MCF 10A (cell line): Measurements from ENCODE around the gene TRPC4AP. TPM values are rescaled to one million over a fixed set of nuclear protein-coding genes. Genes with fewer than 3 reads are reported as not detected.

ENCODE experiments used
- BruUV-seq: library from RNA; stranded (reverse); fragments of 400-500 nt; replicated peaks from 2 replicates; lab custom pipeline; 2021; lab: Mats Ljungman, UMichigan
- CTCF ChIA-PET: fragments of 300-600 bp; sonication (Branson Sonifier 250); formaldehyde crosslinking; extraction: SDS; loops from one replicate; lab custom pipeline; 2021; ENCODE audit warnings: antibody characterized with exemption, inconsistent platforms; lab: Yijun Ruan, JAX
- POLR2A ChIA-PET: fragments of 300-600, 350-650 bp; sonication (Branson Sonifier 250); formaldehyde crosslinking; extraction: SDS; loops from one replicate; lab custom pipeline; 2020; ENCODE audit warnings: antibody characterized with exemption, inconsistent platforms; lab: Yijun Ruan, JAX
- DNase-seq: peaks from one replicate; pipeline ENCODE4 v3.0.0-alpha.2; 2018; ENCODE audit not compliant: unreplicated experiment
- H3K27ac Mint-ChIP-seq: one replicate; pipeline ENCODE4 v1.8.0; 2022; ENCODE audit warnings: mild to moderate bottlenecking, low read depth, mixed read lengths; ENCODE audit not compliant: unreplicated experiment
- H3K27me3 Mint-ChIP-seq: one replicate; pipeline ENCODE4 v1.8.0; 2022; ENCODE audit warnings: mixed read lengths; ENCODE audit not compliant: insufficient read depth, unreplicated experiment
- H3K36me3 Mint-ChIP-seq: one replicate; pipeline ENCODE4 v1.8.0; 2022; ENCODE audit warnings: mild to moderate bottlenecking, moderate library complexity, mixed read lengths; ENCODE audit not compliant: insufficient read depth, unreplicated experiment
- H3K4me1 Mint-ChIP-seq: one replicate; pipeline ENCODE4 v1.8.0; 2022; ENCODE audit warnings: mixed read lengths; ENCODE audit not compliant: insufficient read depth, unreplicated experiment
- H3K4me3 Mint-ChIP-seq: one replicate; pipeline ENCODE4 v1.8.0; 2022; ENCODE audit warnings: mild to moderate bottlenecking, moderate library complexity, mixed read lengths; ENCODE audit not compliant: unreplicated experiment
- H3K9me3 Mint-ChIP-seq: one replicate; pipeline ENCODE4 v1.8.0; 2022; ENCODE audit warnings: mixed read lengths; ENCODE audit not compliant: unreplicated experiment
- intact Hi-C: fragments of 100-400 bp; cut with micrococcal nuclease; formaldehyde crosslinking; loops from 2 replicates; pipeline ENCODE4 v1.14.1; 2022
- total RNA-seq: library from RNA; stranded (reverse); gene quantifications from 2 replicates; pipeline ENCODE4 v1.2.3, GENCODE V29; 2022
- TF ChIP-seq, protein P1 (sequence below): fragments of 200-600 bp; IDR thresholded peaks from one replicate; pipeline ENCODE4 v1.8.0; 2022; ENCODE audit warnings: antibody characterized with exemption, mild to moderate bottlenecking; ENCODE audit not compliant: unreplicated experiment

TRPC4AP gene
- total RNA-seq, 1 experiment from 2014 or later, result 51.8 TPM

DNA sequence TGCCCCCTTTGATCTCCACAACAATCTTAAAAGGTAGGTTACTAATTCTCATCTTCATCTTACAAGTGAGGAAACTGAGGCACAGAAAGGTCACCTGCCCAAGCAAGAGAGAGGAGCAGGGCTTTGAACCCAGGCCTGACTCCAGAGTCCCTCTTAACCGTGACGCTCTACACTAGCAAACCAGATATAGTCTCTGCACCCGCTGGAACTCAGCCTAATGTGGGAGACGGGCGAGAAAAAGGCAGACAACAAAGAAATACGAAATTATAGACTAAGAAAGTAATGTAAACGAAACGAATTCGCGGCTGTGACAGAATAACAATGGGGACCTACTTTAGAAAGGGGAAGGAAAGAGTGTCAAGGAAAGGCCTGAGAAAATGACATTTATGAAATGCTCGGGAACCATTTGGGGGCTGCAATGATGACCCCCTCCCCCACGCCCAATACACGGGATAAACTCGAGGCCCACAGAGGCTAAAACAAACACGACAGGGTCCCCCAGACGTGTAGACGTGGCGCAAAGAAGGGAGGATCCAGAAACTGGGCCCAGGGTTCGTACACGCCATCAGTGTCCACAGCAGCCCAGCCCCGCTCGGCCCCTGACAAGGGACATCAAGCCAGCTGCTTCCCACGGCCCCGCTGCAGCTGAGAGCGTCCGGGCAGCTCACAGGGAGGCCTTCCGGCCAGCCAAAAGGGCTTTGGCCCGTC is 637 bp downstream of the TRPC4AP start:
- Mint-ChIP-seq H3K27me3 (no peaks in the 10 kb centered on the region), H3K9me3 (no peaks in the 10 kb centered on the region), H3K27ac (peak overlapping the region; percentile 55), H3K4me3 (peak overlapping the region; percentile 78), H3K4me1 (peaks cover 29% of the 10 kb centered on the region), H3K36me3 (peaks cover 22% of the 10 kb centered on the region)
- DNase-seq, result peak; percentile 25
- intact Hi-C loops, result loop anchor here (1.0 kb wide), 1 partner anchor 218 kb away; no protein-coding TSS in a partner anchor
- ChIA-PET CTCF (interaction anchor here (0.7 to 4.9 kb wide), 9 partner anchors 13 to 322 kb away, joined by 3 to 32 read pairs (median 3); no protein-coding TSS in a partner anchor), POLR2A (interaction anchor here (0.5 to 5.4 kb wide), 18 partner anchors 9 to 1515 kb away, joined by 3 to 41 read pairs (median 4); partner anchors contain the start of genes ACSS2, DYNLRB1, EDEM2 and GGT7)
- TF ChIP-seq, protein P1, sequence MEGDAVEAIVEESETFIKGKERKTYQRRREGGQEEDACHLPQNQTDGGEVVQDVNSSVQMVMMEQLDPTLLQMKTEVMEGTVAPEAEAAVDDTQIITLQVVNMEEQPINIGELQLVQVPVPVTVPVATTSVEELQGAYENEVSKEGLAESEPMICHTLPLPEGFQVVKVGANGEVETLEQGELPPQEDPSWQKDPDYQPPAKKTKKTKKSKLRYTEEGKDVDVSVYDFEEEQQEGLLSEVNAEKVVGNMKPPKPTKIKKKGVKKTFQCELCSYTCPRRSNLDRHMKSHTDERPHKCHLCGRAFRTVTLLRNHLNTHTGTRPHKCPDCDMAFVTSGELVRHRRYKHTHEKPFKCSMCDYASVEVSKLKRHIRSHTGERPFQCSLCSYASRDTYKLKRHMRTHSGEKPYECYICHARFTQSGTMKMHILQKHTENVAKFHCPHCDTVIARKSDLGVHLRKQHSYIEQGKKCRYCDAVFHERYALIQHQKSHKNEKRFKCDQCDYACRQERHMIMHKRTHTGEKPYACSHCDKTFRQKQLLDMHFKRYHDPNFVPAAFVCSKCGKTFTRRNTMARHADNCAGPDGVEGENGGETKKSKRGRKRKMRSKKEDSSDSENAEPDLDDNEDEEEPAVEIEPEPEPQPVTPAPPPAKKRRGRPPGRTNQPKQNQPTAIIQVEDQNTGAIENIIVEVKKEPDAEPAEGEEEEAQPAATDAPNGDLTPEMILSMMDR, result no peak
- TSS peak; percentile 62 for BruUV-seq

DNA sequence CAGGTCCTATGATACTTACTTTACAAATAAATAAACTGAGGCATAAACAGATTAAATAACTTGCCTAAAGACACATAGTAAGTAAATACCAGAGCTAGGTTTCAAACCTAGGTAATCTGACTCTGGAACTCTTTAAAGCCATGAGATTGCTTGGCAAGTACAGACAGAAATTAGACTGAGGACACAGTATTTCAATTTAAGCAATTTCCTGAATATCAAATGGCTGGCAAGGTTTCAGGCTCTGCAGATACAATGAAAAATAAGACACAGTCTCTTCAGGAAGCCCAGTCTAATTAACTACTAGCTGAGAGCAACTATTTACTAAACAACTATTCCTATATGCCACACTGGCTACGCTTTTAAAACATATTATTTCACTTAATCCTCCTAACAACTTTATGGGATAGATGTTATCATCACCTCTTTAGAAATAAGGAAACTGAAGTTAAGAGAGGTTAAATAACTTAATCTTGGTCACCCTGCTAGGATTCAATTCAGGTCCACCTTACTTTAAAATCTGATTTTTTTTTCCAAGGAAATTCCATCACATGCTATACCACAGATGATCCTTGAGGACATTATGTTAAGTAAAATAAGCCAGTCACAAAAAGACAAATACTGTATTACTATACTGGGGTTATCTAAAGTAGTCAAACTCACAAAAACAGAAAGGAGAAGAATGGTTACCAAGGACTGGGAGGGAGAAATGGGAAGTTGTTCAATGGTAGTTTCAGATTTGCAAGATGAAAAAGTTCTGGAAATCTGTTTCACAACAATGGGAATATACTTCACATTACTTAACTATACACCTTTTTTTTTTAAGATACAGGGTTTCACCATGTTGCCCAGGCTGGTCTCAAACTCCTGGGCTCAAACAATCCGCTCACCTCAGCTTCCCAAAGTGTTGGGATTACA is 4.1 kb downstream of the TRPC4AP start:
- POLR2A ChIA-PET, result interaction anchor here (3.1 kb wide), 1 partner anchor 9 kb away, joined by 10 read pairs; no protein-coding TSS in a partner anchor
- no peaks in the 10 kb centered on the region for H3K9me3 Mint-ChIP-seq
- intact Hi-C loops, result no loop called here
- no TSS peak for BruUV-seq
- TF ChIP-seq, protein P1, result no peak
- H3K27me3 Mint-ChIP-seq, result no peaks in the 10 kb centered on the region
- H3K4me3 Mint-ChIP-seq, result no peak overlapping the region
- CTCF ChIA-PET, result interaction anchor here (0.7 to 1.3 kb wide), 4 partner anchors 8 to 212 kb away, joined by 3 to 7 read pairs (median 4); partner anchors contain the start of gene ACSS2
- DNase-seq, result peak; percentile 37
- no peak overlapping the region for H3K27ac Mint-ChIP-seq
- peaks cover 30% of the 10 kb centered on the region for H3K36me3 Mint-ChIP-seq
- peaks cover 23% of the 10 kb centered on the region for H3K4me1 Mint-ChIP-seq

DNA sequence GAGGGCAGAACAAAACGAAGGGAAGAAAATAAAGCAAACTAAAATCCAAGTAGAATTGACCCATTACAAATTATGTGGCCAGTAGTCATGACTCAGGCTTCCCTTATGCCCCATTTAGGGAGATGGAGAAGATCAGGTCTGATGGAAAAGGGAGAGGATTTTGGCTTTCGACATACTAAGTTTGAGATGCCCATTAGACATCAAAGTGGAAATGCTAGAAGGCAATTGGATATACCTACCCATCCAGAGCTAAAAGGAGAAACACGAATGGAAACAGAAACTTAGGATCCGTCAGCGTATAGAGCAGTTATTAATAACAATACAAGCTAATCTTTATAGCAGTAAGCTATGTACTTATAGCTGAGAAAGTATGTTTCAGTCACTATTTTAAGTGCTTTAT is 4.8 kb downstream of the TRPC4AP start:
- CTCF ChIA-PET, result interaction anchor here (0.7 to 1.3 kb wide), 3 partner anchors 8 to 211 kb away, joined by 3 to 7 read pairs (median 5); partner anchors contain the start of gene ACSS2
- no peaks in the 10 kb centered on the region for H3K27me3 Mint-ChIP-seq
- no peak overlapping the region for H3K4me3 Mint-ChIP-seq
- no TSS peak for BruUV-seq
- H3K36me3 Mint-ChIP-seq, result peaks cover 37% of the 10 kb centered on the region
- TF ChIP-seq, protein P1, result no peak
- DNase-seq, result no peak
- intact Hi-C loops, result no loop called here
- no peaks in the 10 kb centered on the region for H3K9me3 Mint-ChIP-seq
- POLR2A ChIA-PET, result no interaction called here
- H3K27ac Mint-ChIP-seq, result no peak overlapping the region
- peaks cover 16% of the 10 kb centered on the region for H3K4me1 Mint-ChIP-seq

DNA sequence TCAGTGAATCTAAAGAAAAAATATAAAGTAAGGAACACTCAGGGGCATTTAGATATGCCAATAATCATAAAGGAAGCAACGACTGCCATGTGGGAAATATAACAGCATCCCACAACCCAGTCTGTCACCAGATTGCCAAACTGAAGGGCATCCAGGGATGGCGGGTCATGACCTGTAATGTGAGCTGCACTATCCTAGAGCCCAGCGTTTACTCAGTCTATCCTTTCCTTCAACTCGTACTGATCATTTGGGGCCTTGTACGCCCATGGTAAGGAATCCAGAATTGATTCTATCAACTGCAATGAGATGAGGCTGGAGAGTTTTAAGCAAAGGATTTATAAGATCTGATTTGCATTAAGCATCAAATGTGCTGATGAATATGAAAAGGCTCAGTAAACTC is 5.3 kb downstream of the TRPC4AP start:
- Mint-ChIP-seq H3K27me3 (no peaks in the 10 kb centered on the region), H3K4me1 (peaks cover 16% of the 10 kb centered on the region), H3K27ac (no peak overlapping the region), H3K36me3 (peaks cover 37% of the 10 kb centered on the region), H3K4me3 (no peak overlapping the region), H3K9me3 (no peaks in the 10 kb centered on the region)
- intact Hi-C loops, result no loop called here
- TF ChIP-seq, protein P1, result no peak
- ChIA-PET CTCF (interaction anchor here (0.7 to 1.3 kb wide), 4 partner anchors 9 to 211 kb away, joined by 3 to 7 read pairs (median 4); partner anchors contain the start of gene ACSS2), POLR2A (no interaction called here)
- DNase-seq, result no peak
- no TSS peak for BruUV-seq
